Keratinocyte (primary cell): ENCODE results near the gene B3GNT5. TPM values are rescaled to one million over a fixed set of nuclear protein-coding genes. Genes with fewer than 3 reads are reported as not detected.

ENCODE experiments used
- DNase-seq: peaks from one replicate; pipeline ENCODE4 v3.0.0-alpha.2; 2011; ENCODE audit warnings: low read depth, missing footprints, low spot score
- FAIRE-seq: peaks from 2 replicates; lab custom pipeline; 2011; peaks lifted over from hg19 to GRCh38; lab: Jason Lieb, UNC
- H2AFZ ChIP-seq: 2 replicates; pipeline ENCODE4 v1.6.0; 2012; ENCODE audit warnings: low read length, control low read depth, inconsistent platforms; ENCODE audit not compliant: control insufficient read depth
- H3K27ac ChIP-seq: 2 replicates; pipeline ENCODE4 v1.5.1; 2011; ENCODE audit warnings: low read length; ENCODE audit not compliant: control insufficient read depth, insufficient read depth
- H3K27me3 ChIP-seq: 3 replicates; pipeline ENCODE4 v1.6.0; 2011; ENCODE audit warnings: low read length; ENCODE audit not compliant: control insufficient read depth, insufficient read depth; ENCODE audit errors: extremely low read depth
- H3K36me3 ChIP-seq, 2 experiments: 2 replicates in 1 of 2; 3 replicates in 1 of 2; pipeline ENCODE4 v1.5.1; 2011; ENCODE audit warnings: low read length in 2 of 2, mild to moderate bottlenecking in 1 of 2; ENCODE audit not compliant: control insufficient read depth in 2 of 2, insufficient read depth in 2 of 2; ENCODE audit errors: extremely low read depth in 1 of 2
- H3K4me1 ChIP-seq: 3 replicates; pipeline ENCODE4 v1.5.1; 2011; ENCODE audit warnings: low read length; ENCODE audit not compliant: control insufficient read depth, insufficient read depth; ENCODE audit errors: extremely low read depth
- H3K4me2 ChIP-seq: 3 replicates; pipeline ENCODE4 v1.6.0; 2011; ENCODE audit warnings: low read depth, low read length; ENCODE audit not compliant: control insufficient read depth, insufficient read depth; ENCODE audit errors: extremely low read depth
- H3K4me3 ChIP-seq, 3 experiments: fragments of 200-600 bp in 1 of 3; sonication (generic) in 1 of 3; 2 replicates in 2 of 3; 3 replicates in 1 of 3; pipeline ENCODE4 v1.5.1; 2011 to 2016; ENCODE audit warnings: low read length in 3 of 3, mild to moderate bottlenecking in 3 of 3, control low read depth in 2 of 3, inconsistent platforms in 1 of 3, low read depth in 1 of 3, mixed read lengths in 1 of 3, mixed run types in 1 of 3, moderate library complexity in 1 of 3; ENCODE audit not compliant: control insufficient read depth in 2 of 3, insufficient read depth in 2 of 3; ENCODE audit errors: extremely low read depth in 1 of 3
- H3K79me2 ChIP-seq: 2 replicates; pipeline ENCODE4 v1.6.0; 2012; ENCODE audit warnings: low read length; ENCODE audit not compliant: control insufficient read depth, insufficient read depth
- H3K9ac ChIP-seq: 3 replicates; pipeline ENCODE4 v1.6.0; 2011; ENCODE audit warnings: low read length; ENCODE audit not compliant: control insufficient read depth, insufficient read depth; ENCODE audit errors: extremely low read depth
- H3K9me1 ChIP-seq: 3 replicates; pipeline ENCODE4 v1.6.0; 2011; ENCODE audit warnings: low read length; ENCODE audit not compliant: control insufficient read depth, insufficient read depth; ENCODE audit errors: extremely low read depth
- H3K9me3 ChIP-seq: 2 replicates; pipeline ENCODE4 v1.5.1; 2012; ENCODE audit warnings: low read depth, low read length; ENCODE audit not compliant: control insufficient read depth
- H4K20me1 ChIP-seq: 3 replicates; pipeline ENCODE4 v1.6.0; 2011; ENCODE audit warnings: low read length; ENCODE audit not compliant: control insufficient read depth, insufficient read depth; ENCODE audit errors: extremely low read depth
- CTCF ChIP-seq, 3 experiments: IDR thresholded peaks in 1 of 3; conservative IDR thresholded peaks in 1 of 3; optimal IDR thresholded peaks in 1 of 3; 2 replicates in 2 of 3; 3 replicates in 1 of 3; pipeline versions ENCODE3 to v1.5.1; 2011; ENCODE audit warnings: low read length in 3 of 3, mild to moderate bottlenecking in 3 of 3, moderate library complexity in 2 of 3, control low read depth in 1 of 3, inconsistent platforms in 1 of 3; ENCODE audit not compliant: insufficient read depth in 2 of 3; ENCODE audit errors: extremely low read depth in 1 of 3
- EZH2 ChIP-seq: IDR thresholded peaks from one replicate; pipeline ENCODE4 v1.6.1; 2012; ENCODE audit warnings: inconsistent platforms, mild to moderate bottlenecking, low read length, moderate library complexity
- dilution Hi-C: fragments of 300-500 bp; cut with MboI; formaldehyde crosslinking; loops from one replicate; pipeline ENCODE4 v1.7.0; 2020; ENCODE audit warnings: low sequenced_read_pairs; ENCODE audit not compliant: extremely low pct_ligation_motif_present
- polyA plus RNA-seq, 5 experiments: library from polyadenylated mRNA; depleted of rRNA in 3 of 5; stranded (reverse) in 3 of 5; stranded (forward) in 1 of 5; unstranded in 1 of 5; fragments of >200 nt; gene quantifications; 1 replicate in 1 of 5; 2 replicates in 3 of 5; 3 replicates in 1 of 5; pipeline versions ENCODE4 v1.2.1 to v1.2.3, GENCODE V29; 2011 to 2012; ENCODE audit warnings: missing spikeins in 2 of 5, low read depth in 1 of 5, low replicate concordance in 1 of 5

Gene B3GNT5
- polyA plus RNA-seq, 1 donor (not counting 4 experiments of a cell fraction or from before 2014, with no cell fraction given) = 66.6 TPM

- Histone ChIP-seq H3K79me2 (peaks cover 71% of the 10 kb centered on the region), H3K4me3 (peak overlapping the region; percentile 79 to 89 (median 86)), H3K27me3 (no peaks in the 10 kb centered on the region), H3K9me3 (no peaks in the 10 kb centered on the region), H3K4me1 (peaks cover 38% of the 10 kb centered on the region), H3K36me3 (peaks cover 3 to 12% of the 10 kb centered on the region in 2 experiments), H3K9ac (peak overlapping the region; percentile 96), H3K27ac (peak overlapping the region; percentile 94), H3K9me1 (no peaks in the 10 kb centered on the region), H2AFZ (no peak overlapping the region), H4K20me1 (peaks cover 2% of the 10 kb centered on the region), H3K4me2 (peak overlapping the region; percentile 94)
- FAIRE-seq (peak; percentile 67), DNase-seq (no peak)
- dilution Hi-C loops = no loop called here
- no peak for TF ChIP-seq EZH2
- TF ChIP-seq CTCF (optimal IDR thresholded peaks at IDR 0.05 in 1 of 3, IDR thresholded peaks at IDR 0.05 in 1 of 3, conservative IDR thresholded peaks at IDR 0.05 in 1 of 3; ENCODE audit: extremely low read depth in 1 of 3, insufficient read depth in 2 of 3, low read length in 3 of 3) = no peak
Measured at GRCh38 chr3:183255348-183255730, 2.3 kb downstream of the B3GNT5 start.

DNA sequence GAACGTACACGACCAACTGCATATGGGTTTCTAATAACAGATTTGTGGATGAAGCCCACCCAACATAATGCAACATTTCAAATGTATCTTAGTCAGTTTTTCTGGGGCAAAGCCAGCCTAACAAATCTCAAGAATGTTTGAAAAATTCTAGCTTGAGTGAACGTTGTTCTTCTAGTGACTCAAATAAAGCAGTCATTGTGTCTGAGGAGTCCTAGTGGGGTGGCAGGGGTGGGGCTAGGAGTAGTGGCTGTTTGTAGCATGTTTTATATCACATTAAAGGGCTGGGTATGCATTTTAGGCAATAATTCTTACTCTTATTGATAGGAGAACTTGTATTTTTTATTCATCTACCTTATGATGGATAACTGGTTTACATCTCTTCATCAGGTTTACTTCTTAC is 6.0 kb downstream of the B3GNT5 start:
- Histone ChIP-seq H3K27ac (no peak overlapping the region), H3K4me1 (peaks cover 61% of the 10 kb centered on the region), H3K27me3 (no peaks in the 10 kb centered on the region), H3K9me3 (no peaks in the 10 kb centered on the region), H2AFZ (no peak overlapping the region), H3K36me3 (peaks cover 3 to 15% of the 10 kb centered on the region in 2 experiments), H4K20me1 (peaks cover 2% of the 10 kb centered on the region), H3K4me2 (no peak overlapping the region), H3K9ac (no peak overlapping the region), H3K79me2 (peaks cover 96% of the 10 kb centered on the region), H3K4me3 (no peak overlapping the region), H3K9me1 (no peaks in the 10 kb centered on the region)
- DNase-seq (no peak), FAIRE-seq (no peak)
- dilution Hi-C loops = no loop called here
- TF ChIP-seq EZH2 (no peak), CTCF (optimal IDR thresholded peaks at IDR 0.05 in 1 of 3, IDR thresholded peaks at IDR 0.05 in 1 of 3, conservative IDR thresholded peaks at IDR 0.05 in 1 of 3; ENCODE audit: extremely low read depth in 1 of 3, insufficient read depth in 2 of 3, low read length in 3 of 3) (no peak)
